GM12801 (cell line): ENCODE data around the gene KLHL13.

ENCODE experiments used
- CTCF ChIP-seq: IDR thresholded peaks from one replicate; pipeline ENCODE4 v1.5.1; 2011; ENCODE audit warnings: control low read depth; ENCODE audit not compliant: insufficient read length; ENCODE audit errors: extremely low read depth

KLHL13 gene

DNA sequence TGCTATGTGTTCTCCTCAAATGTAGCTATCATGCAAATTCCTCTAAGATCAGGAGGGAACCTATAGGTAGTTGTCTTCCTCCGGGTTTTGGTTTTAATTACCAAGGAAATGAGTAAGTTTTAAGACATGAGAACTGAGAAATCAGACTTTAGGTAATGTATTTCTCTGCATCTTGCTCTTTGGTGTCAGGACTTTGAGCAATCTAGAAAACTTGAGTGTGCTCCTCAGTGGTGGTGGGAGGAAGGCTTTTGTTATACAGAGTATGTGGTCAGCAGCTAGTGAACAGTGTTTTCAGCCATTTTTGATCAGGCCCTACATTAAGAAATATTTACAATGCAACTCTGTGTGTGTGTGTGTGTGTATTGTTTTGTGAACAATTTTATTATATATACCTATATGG lies 224.1 kb downstream of the KLHL13 start:
- TF ChIP-seq CTCF, result no peak

DNA sequence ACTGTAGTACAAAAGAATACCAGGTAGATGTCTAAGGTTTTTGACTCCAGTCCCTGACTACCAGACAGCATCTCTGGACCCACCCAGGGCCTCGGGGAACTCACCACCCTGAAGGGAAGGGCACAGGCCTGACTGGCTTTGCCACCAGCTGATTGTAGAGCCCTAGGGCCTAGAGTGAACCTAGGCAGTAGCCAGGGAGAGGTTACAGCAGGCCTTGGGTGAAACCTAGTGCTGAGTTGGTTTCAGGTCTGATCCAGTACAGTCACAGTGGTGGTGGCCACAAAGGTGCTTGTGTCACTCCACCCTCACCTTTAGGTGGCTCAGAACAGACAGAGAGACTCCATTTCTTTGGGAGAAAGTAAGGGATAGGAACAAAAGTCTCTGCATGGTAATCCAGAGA lies 244.8 kb downstream of the KLHL13 start:
- no peak for TF ChIP-seq CTCF

- no peak for TF ChIP-seq CTCF
Observed at GRCh38 chrX:117860517-117860916, 256.1 kb downstream of the KLHL13 start.

GRCh38 chrX:117854806-117855205 lies 261.8 kb downstream of the KLHL13 start:
- TF ChIP-seq CTCF, result no peak

- no peak for TF ChIP-seq CTCF
Observed at GRCh38 chrX:117851025-117851424, 265.6 kb downstream of the KLHL13 start.
